COR-L47 (cell line): ENCODE data around the gene AFTPH.
A peak's percentile ranks its signal among the peaks of the same experiment; 100 is the strongest.
"Not testable (repeated sequence)": the region's sequence is repeated elsewhere in the genome, so short reads cannot be mapped to it uniquely, and the experiment has no call there.

ENCODE experiments used
- DNase-seq: peaks from one replicate; lab custom pipeline; 2025; lab: John Stamatoyannopoulos, UW

The AFTPH gene

DNA sequence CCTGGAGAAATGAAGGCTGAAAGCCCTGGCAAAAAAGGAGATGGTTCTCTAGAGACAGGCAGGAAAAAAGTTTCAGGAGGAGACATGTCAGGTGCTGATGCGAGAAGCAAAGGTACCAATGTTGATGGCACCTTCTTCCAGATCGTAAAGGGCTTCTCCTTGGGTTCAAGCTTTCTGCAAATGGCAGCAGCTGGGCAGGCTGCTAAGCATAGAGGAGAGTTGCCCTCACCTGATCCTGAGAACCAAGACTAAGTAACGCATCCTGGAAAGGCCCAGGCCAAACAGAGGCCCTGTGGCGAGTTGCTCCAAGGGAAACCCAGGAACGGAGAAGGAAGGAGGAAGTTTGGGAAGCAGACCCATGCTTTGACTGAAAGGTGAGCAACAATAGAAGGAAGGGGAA lies 23.6 kb upstream of the AFTPH start:
- no peak for DNase-seq

DNA sequence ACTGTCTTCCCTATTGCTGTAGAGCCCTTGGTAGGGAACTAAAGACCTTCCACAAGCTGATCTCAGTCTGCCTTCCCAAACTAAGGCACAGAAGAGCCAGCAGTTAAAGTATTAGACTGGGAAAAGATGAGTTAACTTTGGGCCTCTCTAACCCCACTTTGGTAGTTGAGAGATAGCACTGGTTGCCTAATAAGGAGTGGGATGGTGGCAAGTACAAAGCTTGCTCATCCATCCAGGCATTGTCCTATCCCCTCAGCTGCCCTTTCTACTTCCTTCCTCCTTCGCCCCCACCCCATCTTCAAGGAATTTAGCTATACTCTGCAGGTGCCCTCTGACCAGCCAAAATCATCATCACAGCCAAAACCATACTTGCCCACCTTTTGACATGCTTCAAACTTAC lies 22.2 kb upstream of the AFTPH start:
- no peak for DNase-seq

DNA sequence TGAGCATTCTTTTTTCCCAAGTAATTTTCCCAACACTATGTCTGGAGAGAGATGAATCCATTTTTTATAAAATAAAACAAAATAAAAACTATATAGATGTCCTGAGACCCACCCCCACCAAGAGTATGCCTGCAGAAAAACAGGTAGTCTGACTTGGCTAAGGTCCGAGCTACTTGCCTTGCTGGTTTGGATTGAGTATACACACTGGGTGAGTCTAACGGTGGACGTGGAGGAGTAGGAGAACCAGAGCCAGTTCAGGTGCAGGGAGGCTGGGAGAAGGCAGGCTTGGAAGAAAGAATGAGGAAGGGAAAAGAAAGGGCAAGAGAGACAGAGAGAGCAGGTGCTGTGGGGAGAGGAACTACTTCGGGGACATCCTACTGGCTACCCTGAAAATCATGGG lies 21.3 kb upstream of the AFTPH start:
- no peak for DNase-seq

DNA sequence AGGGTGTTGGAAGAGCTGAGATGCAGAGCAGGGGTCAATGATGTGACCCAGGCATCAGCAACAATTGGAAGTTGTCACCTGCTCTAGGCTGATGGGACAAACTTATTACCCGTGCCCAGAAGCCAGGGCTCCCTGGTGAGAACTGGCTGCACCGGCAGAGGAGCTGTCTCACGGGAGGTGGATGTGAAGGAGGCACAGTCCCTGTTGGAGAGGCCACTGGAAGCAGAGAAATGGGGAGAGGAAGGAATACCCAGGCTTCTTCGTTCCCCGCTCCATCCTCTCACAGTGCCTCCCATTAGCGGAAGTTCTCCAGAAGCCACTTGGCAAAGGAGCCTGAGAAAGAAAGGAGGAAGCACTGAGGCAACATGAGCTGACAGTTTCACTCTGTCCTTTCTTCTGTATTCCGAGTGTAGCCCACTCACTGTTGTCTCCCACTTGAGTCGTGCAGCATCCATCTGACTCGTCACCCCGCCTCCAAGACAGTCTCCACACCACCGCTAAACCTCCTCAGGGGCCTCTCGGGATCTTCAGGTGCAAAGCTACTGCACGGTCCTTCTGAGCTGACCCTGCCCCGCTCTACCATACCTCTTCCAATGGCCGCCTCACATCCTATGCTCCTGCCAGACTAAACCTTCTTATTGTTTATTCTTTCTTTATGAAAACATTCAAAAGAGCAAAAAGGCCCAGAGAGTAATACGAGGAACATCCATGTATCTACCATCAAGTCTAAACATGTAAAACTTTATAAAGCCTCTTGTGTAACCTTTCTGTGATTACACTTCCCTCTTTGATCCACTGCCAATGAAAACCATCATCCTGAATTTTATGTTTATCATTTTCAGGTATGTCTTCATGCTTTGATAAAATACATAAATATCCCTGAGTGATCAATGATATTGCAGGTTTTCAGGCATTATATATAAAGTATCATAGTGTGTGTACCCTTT lies 19.1 kb upstream of the AFTPH start:
- no peak for DNase-seq

DNA sequence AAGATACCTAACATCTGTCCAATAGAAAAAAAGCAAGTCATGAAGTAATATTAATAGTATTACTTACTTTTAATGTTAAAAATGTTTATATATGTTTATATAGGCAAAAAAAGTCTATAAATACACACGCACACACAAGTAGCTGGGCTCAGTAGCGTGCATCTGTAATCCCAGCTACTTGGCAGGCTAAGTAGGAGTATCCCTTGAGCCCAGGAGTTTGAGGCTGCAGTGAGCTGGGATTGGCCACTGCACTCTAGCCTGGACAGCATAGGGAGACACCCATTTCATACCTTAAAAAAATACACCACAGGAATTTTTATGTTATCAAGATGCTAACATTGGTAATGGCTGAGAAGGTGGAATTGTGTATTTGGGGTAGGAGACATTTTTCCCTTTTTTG lies 17.4 kb upstream of the AFTPH start:
- DNase-seq, result no peak

DNA sequence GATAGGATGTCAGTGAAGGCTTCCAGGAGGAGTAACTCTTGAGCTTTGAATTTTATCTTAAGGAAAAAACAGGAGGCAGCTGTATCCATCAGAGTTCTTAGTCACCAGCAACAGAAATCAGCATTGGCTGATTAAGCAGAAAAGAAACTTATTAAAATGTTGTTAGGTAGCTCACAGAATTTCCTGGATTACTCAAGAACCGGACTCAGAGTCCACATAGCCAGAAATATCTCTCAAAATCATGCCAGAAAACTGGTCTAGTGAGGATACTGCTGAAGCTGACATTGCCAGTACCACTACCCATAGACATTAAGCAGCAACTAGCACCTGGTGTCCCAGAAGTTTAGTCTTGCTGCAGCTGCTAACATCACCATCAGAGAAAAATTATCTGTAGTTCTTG lies 10.1 kb upstream of the AFTPH start:
- no peak for DNase-seq

DNA sequence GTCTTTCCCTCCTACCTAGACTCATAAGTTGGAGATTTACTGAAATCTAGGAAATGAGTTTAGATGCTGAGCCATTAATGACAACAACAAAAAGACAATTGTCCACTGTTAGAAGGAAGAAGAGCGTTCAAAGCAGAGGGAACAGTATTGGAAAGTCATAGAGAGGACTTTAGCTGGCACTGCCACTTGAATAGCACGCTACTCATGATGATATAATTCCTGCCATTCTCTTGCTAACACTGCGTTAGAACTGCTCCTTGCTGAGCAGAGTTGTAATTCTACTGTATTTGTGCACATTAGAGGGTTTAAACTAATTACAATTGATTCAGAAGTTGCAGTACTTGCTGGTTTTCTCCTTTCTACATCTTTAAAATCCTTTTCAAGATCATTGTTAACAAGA lies 9.0 kb upstream of the AFTPH start:
- DNase-seq, result no peak

DNA sequence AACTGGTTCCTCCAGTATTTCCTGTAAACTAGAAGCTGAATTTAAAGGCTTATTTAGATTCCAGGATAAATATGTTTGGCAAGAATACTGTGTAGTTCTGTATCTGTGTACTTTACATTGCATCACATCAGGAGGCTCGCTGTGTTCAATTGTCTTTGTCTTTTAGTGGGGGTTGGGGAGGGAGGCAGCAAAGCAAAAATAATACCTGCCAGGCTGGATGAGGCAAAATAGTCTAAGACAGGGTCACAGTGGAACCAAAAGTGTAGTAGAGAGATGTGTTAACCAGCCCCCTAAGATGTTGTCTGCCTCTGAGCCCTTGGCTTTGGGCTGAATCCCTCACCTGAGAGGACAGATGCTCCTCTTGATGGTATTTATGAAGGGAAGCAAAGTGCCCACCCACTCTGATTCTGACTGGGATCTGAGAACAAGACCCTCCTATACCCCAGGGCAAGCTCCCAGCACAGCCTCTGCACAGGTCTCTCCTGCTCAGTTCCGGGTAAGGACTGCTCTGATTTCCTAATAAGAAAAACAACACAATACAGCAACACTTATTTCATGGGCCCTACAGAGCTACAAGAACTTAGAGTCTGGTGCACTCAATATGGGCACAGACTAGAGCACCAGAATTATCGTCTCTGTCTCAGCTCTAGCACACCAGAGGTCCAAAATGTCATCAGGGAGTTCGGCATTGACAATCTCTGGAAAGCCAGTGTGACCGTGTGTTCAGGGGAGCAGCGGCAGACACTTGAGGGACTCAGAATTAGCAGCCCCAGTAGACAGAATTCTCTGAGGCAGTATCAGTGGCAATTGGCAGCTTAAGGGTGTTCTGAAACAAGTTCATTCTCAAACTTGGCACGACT lies 7.2 kb upstream of the AFTPH start:
- DNase-seq, result no peak

DNA sequence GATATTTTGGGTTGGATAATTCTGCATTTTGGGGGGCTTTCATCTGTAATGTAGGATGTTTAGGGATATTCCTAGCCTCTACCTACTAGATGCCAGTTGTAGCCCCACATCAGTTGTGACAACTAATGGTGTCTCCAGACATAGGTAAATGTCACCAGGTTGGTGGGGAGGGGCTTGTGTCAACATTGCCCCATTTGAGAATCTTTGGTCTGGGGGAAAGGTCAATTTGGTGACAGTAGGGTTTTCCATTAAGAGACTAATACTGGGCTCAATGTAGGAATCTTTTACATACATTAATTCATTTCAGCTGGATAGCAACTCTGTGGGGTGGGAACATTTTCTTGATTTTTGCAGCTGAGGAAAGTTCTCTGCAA lies 6.6 kb upstream of the AFTPH start:
- DNase-seq, result no peak

DNA sequence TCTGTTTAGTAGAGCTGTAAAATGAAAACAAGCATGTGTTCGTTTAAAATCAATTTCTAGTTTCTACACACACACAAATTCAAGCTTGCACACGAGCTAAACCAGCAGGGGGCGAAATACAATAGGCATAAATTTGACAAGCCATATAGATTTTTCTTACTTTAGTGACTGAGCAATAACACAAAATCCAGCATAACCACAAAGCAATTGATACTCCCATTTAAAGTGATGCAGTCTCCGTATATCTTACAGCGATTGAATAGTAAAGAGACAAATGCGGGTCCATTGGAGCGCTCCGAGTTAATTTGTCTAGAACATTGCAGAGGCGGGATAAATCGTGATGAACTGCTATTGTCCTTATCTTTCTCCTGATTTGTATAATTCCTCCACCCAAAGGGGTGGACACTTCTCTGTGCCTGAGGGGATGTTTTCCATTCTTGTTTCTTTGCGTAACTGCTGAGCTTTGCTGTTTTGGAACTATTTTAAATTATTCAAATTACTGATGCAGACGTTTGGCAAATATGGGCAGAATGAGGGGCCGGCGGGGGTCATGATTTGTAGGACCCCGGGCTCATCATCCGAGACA lies 1.2 kb upstream of the AFTPH start:
- DNase-seq, result peak; percentile 85

DNA sequence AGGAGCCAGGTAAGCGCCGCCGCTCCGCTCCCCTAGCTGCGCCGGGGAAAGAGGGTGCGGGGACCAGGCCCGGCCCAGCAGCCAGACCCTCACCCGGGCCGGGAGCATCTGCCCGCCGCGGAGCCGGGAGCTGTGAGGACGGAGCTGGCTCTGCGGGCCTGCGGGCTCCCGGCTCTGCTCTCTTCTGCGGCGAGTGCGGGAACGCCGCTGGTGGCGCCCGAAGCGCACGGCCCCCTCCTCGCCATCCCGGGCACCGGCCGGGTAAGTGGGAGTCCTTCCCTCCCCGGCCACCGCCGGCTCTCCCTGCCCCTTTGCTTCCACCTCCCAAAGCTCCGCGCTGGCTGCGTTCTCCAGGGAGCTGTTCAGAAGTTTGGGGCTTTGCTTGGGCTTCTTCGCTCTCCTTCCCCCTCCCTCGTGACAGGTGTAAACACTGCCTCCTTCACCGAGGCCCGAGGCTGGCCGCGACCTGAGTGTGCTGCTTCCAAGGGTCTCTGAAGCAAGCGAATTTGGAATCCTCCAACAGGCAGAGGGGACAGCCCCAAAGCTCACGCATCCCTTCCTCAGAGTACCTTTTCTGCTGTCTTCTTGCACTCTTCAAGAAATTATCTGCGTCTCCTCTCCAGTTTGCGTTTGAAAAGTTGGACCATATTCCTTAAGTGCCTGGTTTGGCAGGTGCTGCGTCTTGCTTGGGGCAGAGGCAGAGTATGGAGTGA lies 632 bp downstream of the AFTPH start:
- no peak for DNase-seq

DNA sequence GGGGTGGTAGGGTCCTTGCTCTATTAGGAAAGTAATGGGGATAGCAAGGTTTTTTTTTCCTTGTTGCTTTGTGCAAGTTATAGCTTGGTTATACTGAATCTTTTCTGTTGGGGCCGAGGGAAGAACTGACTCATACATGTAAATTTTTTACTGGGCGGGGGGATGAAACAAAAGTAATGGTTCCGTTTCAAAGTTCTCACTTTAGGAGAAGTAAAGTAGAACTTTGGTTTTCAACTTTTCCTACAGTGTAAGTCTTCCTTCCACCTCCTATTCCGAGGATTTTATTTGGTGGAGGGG lies 1.1 kb downstream of the AFTPH start:
- no peak for DNase-seq

DNA sequence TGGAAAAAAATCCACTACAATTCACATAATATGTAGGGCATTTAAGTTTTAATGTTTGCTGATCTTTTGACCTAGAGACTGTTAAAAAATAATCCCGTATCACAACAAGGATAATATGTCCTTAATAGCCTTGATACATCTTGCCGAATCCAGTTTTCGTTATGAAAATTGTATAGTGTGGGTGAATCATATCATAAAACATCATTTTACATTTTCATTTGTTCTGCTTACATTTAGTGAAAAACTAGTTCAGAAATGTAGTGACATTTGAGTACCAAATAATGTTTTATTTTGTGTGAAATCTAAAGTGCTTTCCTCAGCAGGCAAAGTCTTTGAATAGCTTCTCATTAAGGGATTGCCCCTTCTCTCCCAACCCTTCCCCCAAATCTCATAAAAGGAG lies 1.9 kb downstream of the AFTPH start:
- no peak for DNase-seq

DNA sequence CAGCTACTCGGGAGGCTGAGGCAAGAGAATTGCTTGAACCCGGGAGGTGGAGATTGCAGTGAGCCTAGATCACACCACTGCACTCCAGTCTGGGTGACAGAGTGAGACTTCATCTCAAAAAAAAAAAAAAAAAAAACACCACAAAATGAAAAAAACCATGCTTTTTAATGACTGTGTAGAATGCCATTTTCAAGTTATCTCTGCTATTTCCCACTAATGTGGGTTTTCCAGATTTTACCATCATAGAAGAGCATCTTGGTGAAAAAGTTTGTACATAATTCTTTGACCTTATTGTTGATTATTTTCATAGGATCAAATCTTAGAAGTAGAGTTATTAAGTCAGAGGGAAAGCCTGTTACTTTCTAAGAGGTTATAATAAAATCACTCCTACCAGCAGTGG lies 6.8 kb downstream of the AFTPH start:
- not testable (repeated sequence) for DNase-seq

DNA sequence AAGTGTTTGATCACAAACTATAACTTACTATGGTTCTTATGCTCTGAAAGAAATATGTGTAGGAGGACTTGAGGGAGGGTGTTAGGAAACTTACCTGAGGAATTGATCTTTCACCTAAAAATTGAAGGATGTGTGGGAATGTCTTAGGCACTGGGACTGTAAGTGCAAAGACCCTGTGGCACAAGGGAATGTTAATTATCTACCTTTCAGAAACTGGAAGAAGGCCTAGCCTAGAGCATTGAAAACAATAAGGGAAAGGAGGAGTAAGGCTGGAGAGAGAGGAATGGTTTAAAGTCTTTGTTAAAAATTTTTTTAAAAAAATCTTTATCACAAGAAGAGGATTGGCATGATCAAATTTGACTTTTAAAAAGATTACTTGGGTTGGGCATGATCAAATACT lies 7.9 kb downstream of the AFTPH start:
- no peak for DNase-seq

DNA sequence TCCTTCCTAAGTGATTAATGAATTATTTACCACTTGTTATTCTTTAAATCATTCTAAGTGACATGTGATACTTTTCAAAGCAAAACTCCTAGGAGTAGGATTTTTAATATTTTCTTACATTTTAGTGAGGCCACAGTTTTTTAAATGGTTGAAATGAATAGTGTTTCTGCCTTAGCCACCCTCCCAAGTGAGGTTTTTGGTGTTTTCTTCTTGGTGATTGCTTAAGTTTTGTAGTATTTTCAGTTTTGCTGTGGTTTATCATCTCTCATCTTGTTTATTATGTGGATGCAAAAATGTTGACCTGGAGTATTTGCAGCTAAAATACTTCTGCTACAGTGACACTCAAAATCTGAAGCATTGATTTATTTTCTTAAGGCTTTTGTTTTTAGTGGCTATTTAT lies 9.8 kb downstream of the AFTPH start:
- no peak for DNase-seq

DNA sequence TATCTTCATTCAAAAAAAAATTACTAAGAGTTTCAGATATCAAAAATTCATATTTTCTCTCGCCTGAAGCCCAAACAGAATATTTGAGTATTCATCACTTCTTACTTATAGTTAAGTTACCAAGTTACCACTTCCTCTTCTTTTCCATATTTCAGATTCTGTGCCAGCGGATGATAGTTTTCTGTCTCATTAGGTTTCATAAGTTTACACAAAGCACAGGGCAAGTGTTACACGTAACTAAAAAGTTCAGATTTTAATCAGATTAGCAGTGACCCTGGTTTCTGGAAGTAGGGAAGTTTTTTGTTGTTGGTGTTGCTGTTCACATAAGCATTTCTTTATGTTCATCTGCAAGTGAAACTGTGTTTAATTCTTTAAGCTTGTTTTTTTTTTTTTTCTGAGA lies 10.2 kb downstream of the AFTPH start:
- no peak for DNase-seq

DNA sequence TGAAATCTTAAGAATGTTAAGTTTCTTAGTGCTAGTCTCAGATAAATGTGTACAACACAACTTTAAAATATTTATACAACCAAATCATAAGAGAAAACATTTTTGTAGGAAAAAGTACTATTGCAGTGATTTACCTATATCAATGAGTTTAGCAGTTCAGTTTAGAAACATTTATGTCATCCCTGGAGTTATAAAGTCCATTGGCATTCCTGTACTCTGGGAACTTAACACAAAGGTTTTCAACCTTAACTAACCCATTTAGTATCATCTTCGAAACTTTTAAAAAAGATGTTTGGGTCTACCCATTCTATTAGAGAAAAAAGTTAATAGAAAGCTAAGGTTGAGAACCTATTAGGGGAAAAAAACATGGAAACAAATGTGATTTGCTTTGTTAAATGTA lies 10.9 kb downstream of the AFTPH start:
- no peak for DNase-seq

DNA sequence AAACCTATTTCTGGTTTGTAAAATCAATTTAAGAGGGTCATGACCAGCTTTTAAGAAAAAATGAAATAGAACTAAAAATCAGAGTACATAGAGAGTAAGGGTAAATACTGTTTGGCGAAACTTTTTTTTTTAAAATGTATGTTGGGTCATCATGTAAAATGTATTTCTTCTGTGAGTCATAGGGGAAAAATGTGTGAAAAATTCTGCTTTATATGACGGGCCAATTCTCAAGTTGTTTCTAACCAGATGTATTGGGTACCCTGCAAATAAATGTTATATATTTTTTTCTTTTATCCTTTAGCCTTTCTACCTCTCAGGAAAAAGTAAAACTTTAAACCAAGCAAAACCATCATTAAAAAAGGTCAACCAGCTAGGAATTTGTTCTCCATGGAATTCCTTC lies 13.9 kb downstream of the AFTPH start:
- no peak for DNase-seq

DNA sequence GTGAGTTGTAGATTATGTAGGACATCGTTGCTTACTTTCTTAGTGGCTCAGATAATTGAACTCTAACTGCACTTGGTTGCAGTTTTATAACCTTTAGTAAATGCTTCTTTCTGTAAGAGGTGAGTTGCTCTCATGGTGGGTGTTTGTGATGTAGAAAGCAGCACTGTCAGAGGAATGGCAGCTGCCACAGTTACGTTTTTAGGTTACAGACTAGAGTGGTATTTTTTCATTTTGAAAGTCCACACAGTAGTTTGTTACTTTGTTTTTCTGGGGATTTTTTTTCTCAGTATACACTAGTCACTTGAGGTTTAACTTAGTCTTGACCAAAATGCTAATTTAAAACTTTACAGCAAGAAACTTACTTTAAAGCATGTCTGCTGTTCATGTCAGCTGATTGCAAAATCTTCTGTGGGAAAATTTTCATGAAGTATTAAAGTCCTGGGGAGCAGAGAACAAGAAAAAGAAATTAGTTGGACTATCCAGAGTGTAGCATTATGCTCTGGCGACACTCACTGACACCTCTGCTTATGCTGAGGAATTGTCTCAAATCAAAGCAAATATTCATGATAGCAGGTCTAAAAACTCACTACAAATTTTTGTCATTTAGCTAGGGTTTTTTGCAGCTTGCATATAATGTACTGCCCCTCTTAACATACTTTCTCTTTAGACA lies 14.8 kb downstream of the AFTPH start:
- no peak for DNase-seq

DNA sequence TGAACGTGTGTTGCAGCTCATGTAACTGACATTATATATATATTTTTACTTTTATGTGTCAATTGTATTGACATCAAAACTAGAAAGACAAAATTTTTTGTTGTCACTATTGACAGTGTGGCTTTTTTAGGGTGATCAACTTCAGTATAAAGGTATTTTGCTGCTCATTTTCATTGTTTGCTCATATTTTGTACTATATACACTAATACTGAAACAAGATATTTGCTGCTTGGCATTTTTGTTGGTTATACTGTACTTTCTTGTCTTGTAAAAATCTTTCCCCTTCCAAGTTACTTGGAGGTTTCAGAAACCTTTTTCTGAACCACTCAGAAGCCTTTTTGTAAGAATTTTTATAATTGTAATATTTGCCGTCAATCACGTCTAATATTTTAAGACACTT lies 16.5 kb downstream of the AFTPH start:
- no peak for DNase-seq

DNA sequence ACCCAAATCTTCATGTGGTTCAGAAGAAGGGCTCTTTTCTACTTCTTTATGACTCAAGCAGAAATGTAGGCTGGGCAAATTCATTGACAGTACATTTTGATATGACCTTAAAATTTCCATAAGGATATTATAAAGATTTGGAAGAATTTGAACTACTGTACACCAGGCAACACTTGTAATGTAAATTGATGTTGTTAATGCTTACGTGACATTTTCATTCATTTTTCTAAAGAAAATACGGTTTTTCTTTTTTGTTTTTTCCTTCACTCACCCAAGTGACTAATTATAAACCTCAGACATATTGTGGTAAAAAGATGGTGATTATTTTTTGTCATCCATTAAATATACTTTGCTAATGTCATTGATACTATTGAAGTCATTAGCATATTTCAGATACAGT lies 17.4 kb downstream of the AFTPH start:
- no peak for DNase-seq
